ENCODE measurements around the gene ATP6V1G1. TPM values are rescaled to one million over a fixed set of nuclear protein-coding genes. Genes with fewer than 3 reads are reported as not detected.

ATP6V1G1 gene
- total RNA-seq, 1 donor from 2014 or later, result 112 TPM

DNA sequence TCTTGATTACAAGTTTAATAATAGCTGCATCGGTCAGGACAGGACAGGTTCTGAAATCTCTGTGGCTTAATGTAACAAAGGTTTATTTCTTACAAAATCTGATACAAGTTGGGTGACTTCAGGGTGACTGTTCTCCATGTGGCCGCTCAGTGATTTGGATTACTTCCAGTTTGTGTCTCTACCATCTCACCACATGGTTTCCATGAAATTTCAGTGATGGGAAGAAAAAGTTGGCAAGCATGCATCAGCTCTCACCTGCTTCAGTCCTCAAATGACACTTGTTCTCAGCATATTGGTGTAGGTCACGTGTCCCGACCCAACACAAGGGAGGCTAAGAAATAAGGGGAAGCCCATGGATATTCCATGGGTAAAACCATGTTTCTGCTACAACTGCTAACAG lies 15.7 kb downstream of the ATP6V1G1 start:
- TF ChIP-seq, protein P1, sequence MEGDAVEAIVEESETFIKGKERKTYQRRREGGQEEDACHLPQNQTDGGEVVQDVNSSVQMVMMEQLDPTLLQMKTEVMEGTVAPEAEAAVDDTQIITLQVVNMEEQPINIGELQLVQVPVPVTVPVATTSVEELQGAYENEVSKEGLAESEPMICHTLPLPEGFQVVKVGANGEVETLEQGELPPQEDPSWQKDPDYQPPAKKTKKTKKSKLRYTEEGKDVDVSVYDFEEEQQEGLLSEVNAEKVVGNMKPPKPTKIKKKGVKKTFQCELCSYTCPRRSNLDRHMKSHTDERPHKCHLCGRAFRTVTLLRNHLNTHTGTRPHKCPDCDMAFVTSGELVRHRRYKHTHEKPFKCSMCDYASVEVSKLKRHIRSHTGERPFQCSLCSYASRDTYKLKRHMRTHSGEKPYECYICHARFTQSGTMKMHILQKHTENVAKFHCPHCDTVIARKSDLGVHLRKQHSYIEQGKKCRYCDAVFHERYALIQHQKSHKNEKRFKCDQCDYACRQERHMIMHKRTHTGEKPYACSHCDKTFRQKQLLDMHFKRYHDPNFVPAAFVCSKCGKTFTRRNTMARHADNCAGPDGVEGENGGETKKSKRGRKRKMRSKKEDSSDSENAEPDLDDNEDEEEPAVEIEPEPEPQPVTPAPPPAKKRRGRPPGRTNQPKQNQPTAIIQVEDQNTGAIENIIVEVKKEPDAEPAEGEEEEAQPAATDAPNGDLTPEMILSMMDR (IDR thresholded peaks at IDR 0.05), result no peak

DNA sequence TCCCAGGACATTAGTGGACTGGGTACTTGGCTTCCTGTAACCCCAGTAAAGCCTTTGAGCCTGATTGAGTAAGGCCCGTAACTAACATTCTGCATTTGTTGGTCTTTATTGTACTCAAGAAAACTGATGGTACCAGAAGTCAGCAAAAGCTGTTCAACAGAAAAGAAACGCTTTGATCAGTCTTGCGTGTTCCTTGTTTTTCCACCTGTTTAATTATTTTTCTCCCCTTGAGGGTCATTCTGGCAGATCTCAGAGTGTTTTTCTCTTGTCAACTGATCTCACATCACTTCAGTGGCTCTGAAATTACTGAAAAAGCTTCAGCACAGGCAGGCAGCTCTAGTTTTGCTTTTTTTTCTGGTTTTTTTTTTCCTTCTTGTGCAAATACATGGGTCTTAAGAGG lies 17.4 kb downstream of the ATP6V1G1 start:
- H3K4me1 ChIP-seq, result peaks cover 6% of the 10 kb centered on the region
- no peak overlapping the region for H3K27ac ChIP-seq
- H3K36me3 ChIP-seq, result peaks cover 7% of the 10 kb centered on the region
- no peaks in the 10 kb centered on the region for H3K9me3 ChIP-seq
- DNase-seq, result no peak
- TF ChIP-seq, protein P1 (IDR thresholded peaks at IDR 0.05), result no peak
- H3K4me3 ChIP-seq, result no peak overlapping the region
- H3K27me3 ChIP-seq, result no peaks in the 10 kb centered on the region
- intact Hi-C loops (cut with DNase I), result no loop called here
- no peak for ATAC-seq

More for the DNA sequence above, 15.7 kb downstream of the ATP6V1G1 start:
- Histone ChIP-seq H3K27ac (no peak overlapping the region), H3K4me3 (no peak overlapping the region), H3K36me3 (peaks cover 24% of the 10 kb centered on the region), H3K9me3 (no peaks in the 10 kb centered on the region), H3K27me3 (no peaks in the 10 kb centered on the region), H3K4me1 (peaks cover 6% of the 10 kb centered on the region)
- ATAC-seq (no peak), DNase-seq (no peak)
- intact Hi-C loops (cut with DNase I), result no loop called here

DNA sequence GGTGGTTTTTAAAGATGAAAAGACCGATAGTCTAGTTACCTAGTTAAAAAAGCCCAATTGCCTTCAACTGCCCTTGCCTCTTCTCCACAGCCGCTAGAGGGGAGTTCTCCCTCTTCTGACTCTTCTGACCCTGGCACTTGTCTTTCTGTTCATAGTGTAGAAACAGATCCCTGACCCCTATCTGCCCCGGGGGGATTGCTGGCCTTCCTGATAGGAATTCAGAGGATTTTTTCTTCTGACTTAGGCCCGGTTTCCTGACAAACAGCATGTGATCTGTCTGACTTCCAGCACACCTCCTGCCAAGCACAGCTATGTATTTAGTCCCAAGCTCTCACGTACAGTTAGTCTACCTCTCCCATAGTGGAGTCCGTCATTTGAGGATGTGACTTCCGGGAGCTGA lies 18.5 kb downstream of the ATP6V1G1 start:
- Histone ChIP-seq H3K4me1 (peaks cover 12% of the 10 kb centered on the region), H3K36me3 (no peaks in the 10 kb centered on the region), H3K4me3 (no peak overlapping the region), H3K27me3 (no peaks in the 10 kb centered on the region), H3K27ac (no peak overlapping the region), H3K9me3 (no peaks in the 10 kb centered on the region)
- ATAC-seq (no peak), DNase-seq (no peak)
- TF ChIP-seq, protein P1 (IDR thresholded peaks at IDR 0.05), result no peak
- intact Hi-C loops (cut with DNase I), result no loop called here

DNA sequence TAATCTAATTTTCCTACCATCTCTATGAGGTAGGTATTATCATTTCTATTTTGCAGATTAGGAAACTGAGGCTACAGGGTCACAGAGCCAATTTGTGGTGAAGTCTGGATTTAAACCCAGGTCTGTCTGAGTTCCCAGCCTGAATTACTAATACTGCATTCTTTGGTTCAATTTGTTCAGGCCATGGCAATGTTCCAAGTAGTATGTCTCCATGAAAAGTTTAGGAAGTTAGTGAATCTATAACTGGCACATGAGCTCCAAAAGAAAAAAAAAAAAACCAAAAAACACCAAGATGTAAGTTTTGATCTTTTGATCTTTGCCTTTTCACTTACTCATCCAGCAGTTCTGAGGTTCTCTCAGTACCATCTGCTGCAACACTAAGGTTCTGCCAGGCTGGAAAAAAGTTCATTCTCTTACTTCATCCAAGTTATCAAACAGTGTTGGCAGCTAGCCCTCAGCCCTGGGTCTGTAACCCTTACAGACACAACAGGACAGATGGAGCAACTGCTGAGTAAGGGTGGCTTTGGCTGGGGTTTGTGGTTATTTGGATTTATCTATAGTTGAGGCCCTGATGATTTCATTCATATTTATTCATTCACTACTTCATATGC lies 19.1 kb downstream of the ATP6V1G1 start:
- Histone ChIP-seq H3K4me3 (no peak overlapping the region), H3K27ac (no peak overlapping the region), H3K36me3 (no peaks in the 10 kb centered on the region), H3K9me3 (no peaks in the 10 kb centered on the region), H3K4me1 (peaks cover 12% of the 10 kb centered on the region), H3K27me3 (no peaks in the 10 kb centered on the region)
- ATAC-seq (no peak), DNase-seq (no peak)
- intact Hi-C loops (cut with DNase I), result no loop called here
- TF ChIP-seq, protein P1 (IDR thresholded peaks at IDR 0.05), result no peak

DNA sequence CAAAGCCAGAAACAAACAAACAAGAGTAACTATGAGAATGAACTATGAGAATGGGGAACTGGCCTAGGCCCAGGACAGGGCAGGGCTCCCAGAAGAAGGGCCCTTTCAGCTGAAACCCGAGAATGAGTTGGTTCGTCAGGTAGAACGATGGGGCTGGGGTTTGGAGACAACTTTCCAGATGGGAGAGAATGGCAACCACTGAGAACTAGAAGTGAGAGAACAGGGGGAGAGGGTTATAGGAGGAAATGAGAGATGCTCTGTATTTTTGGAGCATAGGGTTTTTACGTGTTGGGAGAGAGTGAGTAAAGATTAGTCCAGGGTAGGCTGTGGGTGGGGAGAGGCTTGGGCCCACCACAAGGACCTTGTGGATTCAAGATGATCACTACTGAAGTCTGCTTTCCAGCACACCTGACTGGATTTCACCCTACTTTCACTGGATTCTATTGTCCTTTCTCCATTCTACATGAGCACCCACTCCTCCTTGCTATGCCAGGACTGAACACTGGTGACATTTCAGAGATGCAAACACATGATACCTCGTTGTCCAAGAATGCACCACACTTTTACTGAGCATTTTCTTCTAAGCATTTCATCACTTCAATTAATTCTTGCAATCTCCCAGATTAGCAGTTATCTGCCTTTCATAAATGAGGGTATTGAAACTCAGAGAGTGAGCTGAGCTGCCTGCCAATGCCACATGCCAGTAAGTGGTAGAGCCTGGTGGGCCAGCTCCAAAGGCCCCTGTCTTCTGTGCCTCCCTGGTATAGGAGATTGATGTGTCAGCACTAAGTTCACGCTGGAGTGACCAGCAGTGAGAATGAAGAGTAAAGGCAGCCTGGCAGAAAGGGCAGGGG lies 20.3 kb downstream of the ATP6V1G1 start:
- peaks cover 22% of the 10 kb centered on the region for H3K4me1 ChIP-seq
- no peaks in the 10 kb centered on the region for H3K9me3 ChIP-seq
- no peak for ATAC-seq
- H3K36me3 ChIP-seq, result no peaks in the 10 kb centered on the region
- DNase-seq, result no peak
- intact Hi-C loops (cut with DNase I), result no loop called here
- TF ChIP-seq, protein P1 (IDR thresholded peaks at IDR 0.05), result no peak
- H3K27ac ChIP-seq, result no peak overlapping the region
- no peak overlapping the region for H3K4me3 ChIP-seq
- H3K27me3 ChIP-seq, result no peaks in the 10 kb centered on the region

Data from upper lobe of right lung (tissue), 1 donor.